WTC11 (cell line): Measurements from ENCODE around the gene MNX1. TPM values are rescaled to one million over a fixed set of nuclear protein-coding genes. Genes with fewer than 3 reads are reported as not detected.

ENCODE experiments used
- ATAC-seq: fragments of 200-7000 bp; cut with Tn5 transposase; 2 replicates; pipeline ENCODE4 v1.10.0; 2021; ENCODE audit warnings: mild to moderate bottlenecking, moderate library complexity
- CTCF ChIA-PET: fragments of 300-600 bp; sonication (Branson Sonifier 250); formaldehyde crosslinking; loops from one replicate; lab custom pipeline; 2021; ENCODE audit warnings: antibody characterized with exemption; lab: Charles Lee
- POLR2A ChIA-PET: fragments of 350-600 bp; sonication (Branson Sonifier 250); formaldehyde crosslinking; loops from one replicate; lab custom pipeline; 2021; ENCODE audit warnings: antibody characterized with exemption; lab: Charles Lee
- DNase-seq: peaks from one replicate; pipeline ENCODE4 v3.0.0; 2021; ENCODE audit warnings: low spot score
- H3K27ac Mint-ChIP-seq: 2 replicates; pipeline ENCODE4 v1.8.0; 2021; ENCODE audit warnings: mixed read lengths
- H3K27me3 Mint-ChIP-seq: 2 replicates; pipeline ENCODE4 v1.8.0; 2021; ENCODE audit warnings: low read depth, mild to moderate bottlenecking, moderate library complexity, mixed read lengths
- H3K36me3 Mint-ChIP-seq: 2 replicates; pipeline ENCODE4 v1.8.0; 2021; ENCODE audit warnings: mixed read lengths
- H3K4me1 Mint-ChIP-seq: 2 replicates; pipeline ENCODE4 v1.8.0; 2022; ENCODE audit warnings: mixed read lengths
- H3K4me3 Mint-ChIP-seq: 2 replicates; pipeline ENCODE4 v1.8.0; 2021; ENCODE audit warnings: mild to moderate bottlenecking, moderate library complexity, mixed read lengths
- H3K9me3 Mint-ChIP-seq: 2 replicates; pipeline ENCODE4 v1.8.0; 2021; ENCODE audit warnings: mixed read lengths
- ATF1 ChIP-seq: sonication (generic); formaldehyde crosslinking; IDR thresholded peaks from 2 replicates; pipeline ENCODE4 v1.8.1; 2023; ENCODE audit warnings: mild to moderate bottlenecking, moderate library complexity, missing genetic modification reagents
- GABPB1 ChIP-seq: sonication (generic); formaldehyde crosslinking; IDR thresholded peaks from 2 replicates; pipeline ENCODE4 v1.8.1; 2023; ENCODE audit warnings: mild to moderate bottlenecking, missing genetic modification reagents
- GTF2I ChIP-seq: fragments of 250-450 bp; sonication (Bioruptor Pico); conservative IDR thresholded peaks from 2 replicates; pipeline ENCODE4 v1.4.0; 2021; ENCODE audit warnings: mild to moderate bottlenecking
- NFATC4 ChIP-seq: fragments of 250-450 bp; sonication (Bioruptor Pico); IDR thresholded peaks from 2 replicates; pipeline ENCODE4 v1.9.0; 2021; ENCODE audit warnings: mild to moderate bottlenecking
- PRDM15 ChIP-seq: sonication (generic); formaldehyde crosslinking; IDR thresholded peaks from 2 replicates; pipeline ENCODE4 v1.8.0; 2022; ENCODE audit warnings: missing genetic modification reagents
- PREB ChIP-seq: sonication (generic); formaldehyde crosslinking; IDR thresholded peaks from 2 replicates; pipeline ENCODE4 v1.8.1; 2022; ENCODE audit warnings: mild to moderate bottlenecking, missing genetic modification reagents, moderate library complexity, borderline replicate concordance
- PRRX2 ChIP-seq: fragments of 250-450 bp; sonication (Bioruptor Pico); IDR thresholded peaks from 2 replicates; pipeline ENCODE4 v1.8.0; 2021; ENCODE audit warnings: mild to moderate bottlenecking
- RORB ChIP-seq: fragments of 250-450 bp; sonication (Bioruptor Pico); IDR thresholded peaks from 2 replicates; pipeline ENCODE4 v1.9.0; 2021; ENCODE audit warnings: mild to moderate bottlenecking
- SMAD3 ChIP-seq: sonication (generic); formaldehyde crosslinking; IDR thresholded peaks from 2 replicates; pipeline ENCODE4 v1.8.0; 2022; ENCODE audit warnings: missing genetic modification reagents, mild to moderate bottlenecking, borderline replicate concordance
- TEAD1 ChIP-seq: sonication (generic); formaldehyde crosslinking; IDR thresholded peaks from 2 replicates; pipeline ENCODE4 v1.8.0; 2022; ENCODE audit warnings: mild to moderate bottlenecking, missing genetic modification reagents
- TEAD4 ChIP-seq: sonication (generic); formaldehyde crosslinking; IDR thresholded peaks from 2 replicates; pipeline ENCODE4 v1.8.0; 2022; ENCODE audit warnings: mild to moderate bottlenecking, missing genetic modification reagents
- TP53 ChIP-seq: sonication (generic); formaldehyde crosslinking; IDR thresholded peaks from 2 replicates; pipeline ENCODE4 v1.8.1; 2023; ENCODE audit warnings: mild to moderate bottlenecking, missing genetic modification reagents
- USF2 ChIP-seq: sonication (generic); formaldehyde crosslinking; IDR thresholded peaks from 2 replicates; pipeline ENCODE4 v1.8.1; 2023; ENCODE audit warnings: mild to moderate bottlenecking, missing genetic modification reagents, moderate library complexity
- ZNF138 ChIP-seq: sonication (generic); formaldehyde crosslinking; conservative IDR thresholded peaks from 2 replicates; pipeline ENCODE4 v1.8.1; 2022; ENCODE audit warnings: mild to moderate bottlenecking, moderate library complexity, missing genetic modification reagents
- ZNF263 ChIP-seq: sonication (generic); formaldehyde crosslinking; IDR thresholded peaks from 2 replicates; pipeline ENCODE4 v1.8.1; 2022; ENCODE audit warnings: low read depth, mild to moderate bottlenecking, moderate library complexity, missing genetic modification reagents
- ZNF396 ChIP-seq: fragments of 250-450 bp; sonication (Bioruptor Pico); IDR thresholded peaks from 2 replicates; pipeline ENCODE4 v1.8.0; 2021; ENCODE audit warnings: mild to moderate bottlenecking, moderate library complexity, borderline replicate concordance
- ZNF425 ChIP-seq: fragments of 250-450 bp; sonication (Bioruptor Pico); conservative IDR thresholded peaks from 2 replicates; pipeline ENCODE4 v1.9.0; 2021; ENCODE audit warnings: mild to moderate bottlenecking
- ZNF671 ChIP-seq: fragments of 250-450 bp; sonication (Bioruptor Pico); IDR thresholded peaks from 2 replicates; pipeline ENCODE4 v1.8.0; 2021; ENCODE audit warnings: mild to moderate bottlenecking
- total RNA-seq: library from RNA; stranded (reverse); gene quantifications from 3 replicates; pipeline ENCODE4 v1.2.3, GENCODE V29; 2021
- TF ChIP-seq, protein P1 (sequence below): fragments of 250-450 bp; sonication (Bioruptor Pico); IDR thresholded peaks from 2 replicates; pipeline ENCODE4 v1.9.0; 2021; ENCODE audit warnings: mild to moderate bottlenecking
- TF ChIP-seq, protein P2 (sequence below): fragments of 200-600 bp; IDR thresholded peaks from 2 replicates; pipeline ENCODE4 v1.8.0; 2022; ENCODE audit warnings: antibody characterized with exemption
- TF ChIP-seq, protein P3 (sequence below): sonication (generic); formaldehyde crosslinking; IDR thresholded peaks from 2 replicates; pipeline ENCODE4 v1.8.0; 2022; ENCODE audit warnings: mild to moderate bottlenecking, missing genetic modification reagents

MNX1 gene
- total RNA-seq, 1 experiment from 2014 or later, result 0.46 TPM

DNA sequence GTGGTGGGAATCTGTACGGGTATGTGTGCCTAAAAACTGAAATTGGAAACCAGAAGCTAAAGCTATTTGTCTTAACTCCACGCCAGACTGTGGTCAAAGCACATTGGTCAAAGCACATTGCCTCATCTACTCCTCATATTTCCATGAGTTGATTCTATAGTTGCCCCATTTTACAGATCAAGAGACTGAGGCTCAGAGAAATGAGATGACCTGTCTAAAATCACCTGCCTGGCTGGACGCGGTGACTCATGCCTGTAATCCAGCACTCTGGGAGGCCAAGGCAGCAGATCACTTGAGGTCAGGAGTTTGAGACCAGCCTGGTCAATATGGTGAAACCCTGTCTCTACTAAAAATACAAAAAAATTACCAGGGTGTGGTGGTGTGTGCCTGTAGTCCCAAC is 21.7 kb upstream of the MNX1 start:
- ChIA-PET POLR2A (no interaction called here), CTCF (no interaction called here)
- no peaks in the 10 kb centered on the region for H3K36me3 Mint-ChIP-seq
- TF ChIP-seq NFATC4 (CRISPR knock-in tag) (no peak), TEAD1 (CRISPR knock-in tag) (no peak), USF2 (CRISPR knock-in tag) (no peak), RORB (CRISPR knock-in tag) (no peak), TP53 (no peak), ZNF671 (no peak)
- TF ChIP-seq, protein P1, sequence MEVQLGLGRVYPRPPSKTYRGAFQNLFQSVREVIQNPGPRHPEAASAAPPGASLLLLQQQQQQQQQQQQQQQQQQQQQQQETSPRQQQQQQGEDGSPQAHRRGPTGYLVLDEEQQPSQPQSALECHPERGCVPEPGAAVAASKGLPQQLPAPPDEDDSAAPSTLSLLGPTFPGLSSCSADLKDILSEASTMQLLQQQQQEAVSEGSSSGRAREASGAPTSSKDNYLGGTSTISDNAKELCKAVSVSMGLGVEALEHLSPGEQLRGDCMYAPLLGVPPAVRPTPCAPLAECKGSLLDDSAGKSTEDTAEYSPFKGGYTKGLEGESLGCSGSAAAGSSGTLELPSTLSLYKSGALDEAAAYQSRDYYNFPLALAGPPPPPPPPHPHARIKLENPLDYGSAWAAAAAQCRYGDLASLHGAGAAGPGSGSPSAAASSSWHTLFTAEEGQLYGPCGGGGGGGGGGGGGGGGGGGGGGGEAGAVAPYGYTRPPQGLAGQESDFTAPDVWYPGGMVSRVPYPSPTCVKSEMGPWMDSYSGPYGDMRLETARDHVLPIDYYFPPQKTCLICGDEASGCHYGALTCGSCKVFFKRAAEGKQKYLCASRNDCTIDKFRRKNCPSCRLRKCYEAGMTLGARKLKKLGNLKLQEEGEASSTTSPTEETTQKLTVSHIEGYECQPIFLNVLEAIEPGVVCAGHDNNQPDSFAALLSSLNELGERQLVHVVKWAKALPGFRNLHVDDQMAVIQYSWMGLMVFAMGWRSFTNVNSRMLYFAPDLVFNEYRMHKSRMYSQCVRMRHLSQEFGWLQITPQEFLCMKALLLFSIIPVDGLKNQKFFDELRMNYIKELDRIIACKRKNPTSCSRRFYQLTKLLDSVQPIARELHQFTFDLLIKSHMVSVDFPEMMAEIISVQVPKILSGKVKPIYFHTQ (CRISPR knock-in tag), result no peak
- ATAC-seq, result no peak
- peaks cover 28% of the 10 kb centered on the region for H3K27me3 Mint-ChIP-seq
- H3K27ac Mint-ChIP-seq, result no peak overlapping the region
- H3K4me3 Mint-ChIP-seq, result no peak overlapping the region
- DNase-seq, result no peak
- H3K4me1 Mint-ChIP-seq, result no peaks in the 10 kb centered on the region
- H3K9me3 Mint-ChIP-seq, result peaks cover 13% of the 10 kb centered on the region

- DNase-seq (no peak), ATAC-seq (no peak)
- no peaks in the 10 kb centered on the region; the same call in 1 of the 2 replicates for H3K4me1 Mint-ChIP-seq
- H3K27me3 Mint-ChIP-seq, result peaks cover 63% of the 10 kb centered on the region
- H3K4me3 Mint-ChIP-seq, result no peak overlapping the region
- no peaks in the 10 kb centered on the region for H3K36me3 Mint-ChIP-seq
- no peaks in the 10 kb centered on the region for H3K9me3 Mint-ChIP-seq
- H3K27ac Mint-ChIP-seq, result no peak overlapping the region
- CTCF ChIA-PET, result interaction anchor here (1.0 kb wide), 1 partner anchor 79 kb away, joined by 3 read pairs; the partner anchor contains the start of gene NOM1
- POLR2A ChIA-PET, result no interaction called here
- TF ChIP-seq GABPB1 (CRISPR knock-in tag), result no peak
- TF ChIP-seq, protein P2, sequence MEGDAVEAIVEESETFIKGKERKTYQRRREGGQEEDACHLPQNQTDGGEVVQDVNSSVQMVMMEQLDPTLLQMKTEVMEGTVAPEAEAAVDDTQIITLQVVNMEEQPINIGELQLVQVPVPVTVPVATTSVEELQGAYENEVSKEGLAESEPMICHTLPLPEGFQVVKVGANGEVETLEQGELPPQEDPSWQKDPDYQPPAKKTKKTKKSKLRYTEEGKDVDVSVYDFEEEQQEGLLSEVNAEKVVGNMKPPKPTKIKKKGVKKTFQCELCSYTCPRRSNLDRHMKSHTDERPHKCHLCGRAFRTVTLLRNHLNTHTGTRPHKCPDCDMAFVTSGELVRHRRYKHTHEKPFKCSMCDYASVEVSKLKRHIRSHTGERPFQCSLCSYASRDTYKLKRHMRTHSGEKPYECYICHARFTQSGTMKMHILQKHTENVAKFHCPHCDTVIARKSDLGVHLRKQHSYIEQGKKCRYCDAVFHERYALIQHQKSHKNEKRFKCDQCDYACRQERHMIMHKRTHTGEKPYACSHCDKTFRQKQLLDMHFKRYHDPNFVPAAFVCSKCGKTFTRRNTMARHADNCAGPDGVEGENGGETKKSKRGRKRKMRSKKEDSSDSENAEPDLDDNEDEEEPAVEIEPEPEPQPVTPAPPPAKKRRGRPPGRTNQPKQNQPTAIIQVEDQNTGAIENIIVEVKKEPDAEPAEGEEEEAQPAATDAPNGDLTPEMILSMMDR, result no peak
- TF ChIP-seq ZNF396 (CRISPR knock-in tag), result no peak
- no peak for TF ChIP-seq SMAD3
- TF ChIP-seq ZNF425 (CRISPR knock-in tag), result no peak
- no peak for TF ChIP-seq ZNF263
- TF ChIP-seq GTF2I (CRISPR knock-in tag), result no peak
- TF ChIP-seq PRDM15, result no peak
- TF ChIP-seq ZNF138 (CRISPR knock-in tag), result no peak
- no peak for TF ChIP-seq ATF1 (CRISPR knock-in tag)
- TF ChIP-seq TEAD4 (CRISPR knock-in tag), result no peak
- TF ChIP-seq PREB (CRISPR knock-in tag), result no peak
- TF ChIP-seq, protein P3, sequence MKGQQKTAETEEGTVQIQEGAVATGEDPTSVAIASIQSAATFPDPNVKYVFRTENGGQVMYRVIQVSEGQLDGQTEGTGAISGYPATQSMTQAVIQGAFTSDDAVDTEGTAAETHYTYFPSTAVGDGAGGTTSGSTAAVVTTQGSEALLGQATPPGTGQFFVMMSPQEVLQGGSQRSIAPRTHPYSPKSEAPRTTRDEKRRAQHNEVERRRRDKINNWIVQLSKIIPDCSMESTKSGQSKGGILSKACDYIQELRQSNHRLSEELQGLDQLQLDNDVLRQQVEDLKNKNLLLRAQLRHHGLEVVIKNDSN, result no peak
- no peak for TF ChIP-seq PRRX2 (CRISPR knock-in tag)
Observed at GRCh38 chr7:157028199-157028903, 17.9 kb upstream of the MNX1 start.
